NCI-H82 treated with DMSO at 0.1 percent for 48 hours (cell line): ENCODE measurements around the gene KRT17.
"Not testable (repeated sequence)": the region's sequence is repeated elsewhere in the genome, so short reads cannot be mapped to it uniquely, and the experiment has no call there.

Experiments used
- DNase-seq: peaks from one replicate; lab custom pipeline; 2025; ENCODE audit not compliant: unreplicated experiment; lab: John Stamatoyannopoulos, UW

KRT17 gene

GRCh38 chr17:41635121-41636097, 11.0 kb upstream of the KRT17 start:
- DNase-seq, result no peak

GRCh38 chr17:41634639-41635038, 10.3 kb upstream of the KRT17 start:
- no peak for DNase-seq

- DNase-seq, result no peak
Measured at GRCh38 chr17:41633556-41634199, 9.3 kb upstream of the KRT17 start.

GRCh38 chr17:41632482-41633105, 8.2 kb upstream of the KRT17 start:
- no peak for DNase-seq

- no peak for DNase-seq
Measured at GRCh38 chr17:41631898-41632285, 7.5 kb upstream of the KRT17 start.

- no peak for DNase-seq
Measured at GRCh38 chr17:41631025-41631897, 6.9 kb upstream of the KRT17 start.

GRCh38 chr17:41629826-41630670, 5.7 kb upstream of the KRT17 start:
- no peak for DNase-seq

- no peak for DNase-seq
Measured at GRCh38 chr17:41629316-41629715, 4.9 kb upstream of the KRT17 start.

GRCh38 chr17:41628621-41629255, 4.4 kb upstream of the KRT17 start:
- DNase-seq, result not testable (repeated sequence)

GRCh38 chr17:41628073-41628370, 3.6 kb upstream of the KRT17 start:
- DNase-seq, result not testable (repeated sequence)

- no peak for DNase-seq
Measured at GRCh38 chr17:41627316-41628072, 3.1 kb upstream of the KRT17 start.

- not testable (repeated sequence) for DNase-seq
Measured at GRCh38 chr17:41626914-41627295, 2.5 kb upstream of the KRT17 start.

- not testable (repeated sequence) for DNase-seq
Measured at GRCh38 chr17:41626028-41626913, 1.9 kb upstream of the KRT17 start.

GRCh38 chr17:41625602-41626001, 1.2 kb upstream of the KRT17 start:
- DNase-seq, result no peak

- DNase-seq, result not testable (repeated sequence)
Measured at GRCh38 chr17:41623184-41623861, 1.1 kb downstream of the KRT17 start.

GRCh38 chr17:41622340-41623183, 1.8 kb downstream of the KRT17 start:
- not testable (repeated sequence) for DNase-seq
